Measurements from ENCODE around the gene ABI1.

DNA sequence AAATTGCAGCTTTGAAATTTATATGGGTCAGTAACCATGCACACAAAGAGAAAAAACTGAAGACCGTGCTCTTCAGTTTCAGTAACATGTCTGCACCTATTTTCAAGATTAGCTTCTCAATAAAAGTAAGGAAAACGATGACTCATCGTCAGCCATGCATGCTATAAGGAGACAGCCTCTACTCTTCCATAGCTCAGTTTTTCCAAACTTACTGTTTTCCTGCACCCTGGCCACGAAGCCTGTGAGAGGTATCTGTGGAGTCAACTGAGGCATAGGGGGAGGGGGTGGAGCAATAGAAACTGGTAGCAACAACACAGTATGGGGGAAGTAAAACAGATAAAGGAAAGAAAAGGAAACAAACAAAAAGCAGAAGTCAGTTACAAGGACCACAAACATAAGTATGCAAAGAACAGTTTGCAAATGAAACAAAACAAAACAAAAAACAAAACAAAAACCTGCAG, 105.3 kb downstream of the ABI1 start:
- TF ChIP-seq CTCF (conservative IDR thresholded peaks at IDR 0.05; ENCODE audit: low read length) (no peak), EZH2phosphoT487 (IDR thresholded peaks at IDR 0.05; ENCODE audit: borderline replicate concordance, low read depth, low read length) (no peak)

Measured in OCI-LY7 (cell line).